Testis (tissue), 5 donors: ENCODE data around the gene DPYSL3. TPM values are rescaled to one million over a fixed set of nuclear protein-coding genes. Genes with fewer than 3 reads are reported as not detected.

Experiments used
- DNase-seq: peaks from one replicate; pipeline ENCODE4 v3.0.0-alpha.2; 2019
- H3K27ac ChIP-seq, 2 donors: fragments of 200-600 bp; sonication (generic); one replicate each; pipeline ENCODE4 v1.5.1; 2019
- H3K27me3 ChIP-seq: fragments of 200-600 bp; sonication (generic); one replicate; pipeline ENCODE4 v1.5.1; 2019
- H3K36me3 ChIP-seq: fragments of 200-600 bp; sonication (generic); one replicate; pipeline ENCODE4 v1.5.1; 2017; ENCODE audit warnings: low read depth; ENCODE audit errors: missing control alignments
- H3K4me1 ChIP-seq: fragments of 200-600 bp; sonication (generic); one replicate; pipeline ENCODE4 v1.5.1; 2019
- H3K4me3 ChIP-seq, 2 donors: fragments of 200-600 bp; sonication (generic); one replicate each; pipeline ENCODE4 v1.5.1; 2017 to 2019
- H3K9me3 ChIP-seq: fragments of 200-600 bp; sonication (generic); one replicate; pipeline ENCODE4 v1.5.1; 2017
- CTCF ChIP-seq, 3 experiments: fragments of 450-650 bp in 2 of 3; fragments of 200-600 bp in 1 of 3; sonication (generic) in 1 of 3; IDR thresholded peaks; one replicate each; pipeline ENCODE4 v1.5.1; 2016 to 2019; ENCODE audit warnings: antibody characterized with exemption in 3 of 3, mild to moderate bottlenecking in 2 of 3, moderate library complexity in 1 of 3
- POLR2A ChIP-seq: fragments of 450-650 bp; IDR thresholded peaks from one replicate; pipeline ENCODE4 v1.6.1; 2017; ENCODE audit warnings: antibody characterized with exemption, mild to moderate bottlenecking, moderate library complexity
- WGBS, 2 donors: methylation state at CpG; one replicate each; pipeline ENCODE4 v1.1.5; 2018; 5-methylcytosine and 5-hydroxymethylcytosine counted together
- intact Hi-C: fragments of 100-400 bp; cut with DNase I; formaldehyde crosslinking; loops from one replicate; pipeline ENCODE4 v1.15.1; 2023; ENCODE audit warnings: low total_unique reads
- long read RNA-seq, 2 donors: transcript quantifications; one replicate each; lab custom pipeline, GENCODE V29; 2026
- polyA plus RNA-seq: library from polyadenylated mRNA; stranded (reverse); fragments of 350-450 nt; fragmentation: Illumina TruSeq; extraction: RNeasy Lipid Tissue Mini Kit (QIAGEN cat#74804); gene quantifications from one replicate; pipeline ENCODE4 v1.2.3, GENCODE V29; 2014; ENCODE audit warnings: low read depth, low replicate concordance; ENCODE audit not compliant: insufficient read depth
- total RNA-seq, 2 donors: library from RNA; depleted of rRNA; stranded (reverse); fragments of >200 nt; gene quantifications; one replicate each; pipeline ENCODE4 v1.2.3, GENCODE V29; 2016

Gene DPYSL3
- total RNA-seq: 10 to 100 TPM; 42.5 to 68.9 TPM
- 71.6 TPM for polyA plus RNA-seq
- long read RNA-seq, donor 1, full-length matches to known transcripts: 7 of 7 reads
- long read RNA-seq, donor 1, partial matches to known transcripts: 0 of 7 reads
- long read RNA-seq, donor 1, other reads (novel, unspliced or antisense): 0 of 7 reads
- long read RNA-seq, donor 2, full-length matches to known transcripts: 4 of 4 reads
- long read RNA-seq, donor 2, partial matches to known transcripts: 0 of 4 reads
- long read RNA-seq, donor 2, other reads (novel, unspliced or antisense): 0 of 4 reads

DNA sequence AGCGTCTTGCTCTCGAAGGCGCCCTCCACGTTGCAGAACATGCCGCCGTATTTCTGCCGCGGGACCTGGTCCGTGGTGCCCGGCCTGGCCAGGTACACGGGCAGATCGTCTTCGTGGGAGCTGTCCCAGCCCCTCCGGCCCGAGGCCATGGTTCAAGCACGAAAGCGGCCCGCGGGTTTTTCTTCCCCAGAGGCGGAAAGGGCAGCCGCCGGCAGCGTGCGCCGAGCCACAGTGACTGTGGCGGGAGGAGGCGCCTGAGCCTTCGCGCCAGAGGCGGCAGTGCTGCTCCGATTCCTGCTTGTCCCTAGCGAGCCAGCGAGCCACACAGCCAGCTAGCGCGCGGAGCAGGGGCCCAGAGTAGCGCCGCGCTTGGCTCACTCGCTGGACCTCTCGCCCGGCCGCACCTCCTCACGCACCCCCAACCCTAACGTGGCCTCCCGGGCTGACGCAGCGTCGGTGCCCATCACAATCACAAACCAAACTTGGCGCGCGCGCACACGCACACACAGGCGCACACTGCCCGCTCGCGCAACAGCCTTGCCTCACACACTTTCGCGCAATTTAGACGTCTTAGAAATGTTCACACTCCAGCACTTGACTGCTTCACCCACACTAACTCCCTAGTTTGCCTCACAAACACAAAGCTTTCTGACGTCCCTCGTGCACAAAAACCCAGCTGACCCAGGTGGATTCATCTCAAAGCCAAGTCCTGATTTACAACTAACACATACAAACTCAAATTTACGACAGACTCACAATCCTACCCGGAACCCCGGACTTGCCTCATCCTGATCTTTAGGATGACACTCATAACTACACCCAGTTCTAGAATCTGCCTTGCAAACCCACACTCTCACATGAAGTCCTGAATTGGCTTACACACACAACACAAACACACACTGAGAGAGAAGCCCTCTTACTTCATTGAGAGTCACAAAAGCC is at the start of gene DPYSL3:
DPYSL3 (minus strand) TSS at position 359 of the 942 bp plus-strand sequence; CDS start at position 149, 210 bp downstream.
- Histone ChIP-seq H3K36me3 (no peaks in the 10 kb centered on the region), H3K4me1 (no peaks in the 10 kb centered on the region), H3K9me3 (no peaks in the 10 kb centered on the region), H3K27ac (peak within 1 kb of the TSS; percentile 35 to 52), H3K27me3 (no peaks in the 10 kb centered on the region), H3K4me3 (peak within 1 kb of the TSS; percentile 54 to 68)
- intact Hi-C loops: no loop called here
- DNase-seq: peak; percentile 69
- WGBS, 2 donors: 4% methylated on average over 8 to 27 of the region's 66 CpGs
- TF ChIP-seq POLR2A (no peak), CTCF (IDR thresholded peaks at IDR 0.05) (no peak)

DNA sequence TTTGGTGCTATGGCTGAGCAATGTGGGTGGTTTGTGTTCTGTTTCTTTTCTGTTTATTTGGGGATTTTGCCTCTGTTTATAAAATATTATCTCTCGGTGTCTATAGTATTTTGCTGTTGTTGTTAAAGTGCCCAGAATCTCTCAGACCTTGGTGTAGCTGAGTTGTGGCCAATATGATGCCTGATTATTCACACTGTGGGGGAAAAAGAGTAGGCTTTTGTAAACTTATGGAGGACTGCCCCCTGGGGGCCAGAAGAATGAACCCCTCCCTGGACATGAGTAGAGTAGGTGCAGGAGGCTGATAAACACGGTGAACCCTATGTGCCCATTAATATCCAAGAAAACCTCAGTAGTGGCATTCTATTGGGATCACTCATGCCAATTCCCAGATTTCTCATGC is 49.0 kb upstream of the DPYSL3 start:
- Histone ChIP-seq H3K4me3 (no peak overlapping the region), H3K4me1 (peaks cover 5% of the 10 kb centered on the region), H3K27ac (peak overlapping the region in 1 of 2 donors; percentile 0), H3K27me3 (no peaks in the 10 kb centered on the region), H3K36me3 (no peaks in the 10 kb centered on the region), H3K9me3 (no peaks in the 10 kb centered on the region)
- peak; percentile 46 for DNase-seq
- 33 to 38% methylated on average over 2 of the region's 2 CpGs for WGBS, 2 donors
- TF ChIP-seq CTCF (IDR thresholded peaks at IDR 0.05) (peak; percentile 33 to 44 (median 43)), POLR2A (no peak)
- intact Hi-C loops: loop anchor here (10.0 kb wide), 1 partner anchor 104 kb away; no protein-coding TSS in a partner anchor

GRCh38 chr5:147557876-147558745 is 48.2 kb upstream of the DPYSL3 start:
- TF ChIP-seq CTCF (IDR thresholded peaks at IDR 0.05) (no peak), POLR2A (no peak)
- Histone ChIP-seq H3K27me3 (no peaks in the 10 kb centered on the region), H3K36me3 (no peaks in the 10 kb centered on the region), H3K4me3 (no peak overlapping the region), H3K27ac (peak overlapping the region in 1 of 2 donors; percentile 0), H3K9me3 (no peaks in the 10 kb centered on the region), H3K4me1 (peaks cover 5% of the 10 kb centered on the region)
- DNase-seq: no peak
- WGBS, 2 donors: 71 to 78% methylated on average over 8 of the region's 8 CpGs
- intact Hi-C loops: loop anchor here (10.0 kb wide), 1 partner anchor 103 kb away; no protein-coding TSS in a partner anchor

DNA sequence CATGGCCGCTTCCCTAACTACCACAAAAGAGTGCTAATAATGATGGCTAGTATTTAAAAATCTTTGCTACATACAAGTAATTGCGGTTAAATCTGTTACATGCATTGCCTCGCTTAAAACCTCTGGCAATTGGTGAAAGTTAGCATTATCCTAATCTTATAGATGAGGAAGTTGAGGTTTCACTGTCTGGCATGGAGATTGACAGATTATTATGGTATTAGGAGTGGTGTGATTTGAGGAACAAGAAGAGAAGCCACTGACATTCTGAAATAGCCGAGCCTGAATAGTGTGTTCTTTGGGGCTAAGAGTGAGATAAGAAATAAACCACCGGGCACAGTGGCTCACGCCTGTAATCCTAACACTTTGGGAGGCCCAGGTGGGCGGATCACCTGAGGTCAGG is 45.3 kb upstream of the DPYSL3 start:
- H3K27me3 ChIP-seq: no peaks in the 10 kb centered on the region
- intact Hi-C loops: loop anchor here (10.0 kb wide), 1 partner anchor 100 kb away; no protein-coding TSS in a partner anchor

More for the DNA sequence above, 45.3 kb upstream of the DPYSL3 start:
- Histone ChIP-seq H3K4me3 (no peak overlapping the region), H3K36me3 (no peaks in the 10 kb centered on the region), H3K4me1 (peaks cover 5% of the 10 kb centered on the region), H3K9me3 (no peaks in the 10 kb centered on the region), H3K27ac (peak overlapping the region; percentile 29 to 72)
- DNase-seq: no peak
- no peak for TF ChIP-seq POLR2A
- 67 to 68% methylated on average over 7 of the region's 7 CpGs for WGBS, 2 donors
